SJSA1 (cell line): ENCODE results near the gene GAMT. TPM values are rescaled to one million over a fixed set of nuclear protein-coding genes. Genes with fewer than 3 reads are reported as not detected.
A peak's percentile ranks its signal among the peaks of the same experiment; 100 is the strongest.

Experiments used
- DNase-seq, 2 experiments: peaks; one replicate each; pipeline ENCODE4 v3.0.0-alpha.2; 2015 to 2020; ENCODE audit warnings: low spot score in 2 of 2, low read depth in 1 of 2
- H3K27ac ChIP-seq: fragments of 250-450 bp; sonication (Bioruptor Pico); 2 replicates; pipeline ENCODE4 v1.5.1; 2020; ENCODE audit warnings: mild to moderate bottlenecking, moderate library complexity
- H3K27me3 ChIP-seq: fragments of 250-450 bp; sonication (Bioruptor Pico); replicated peaks from 2 replicates; pipeline ENCODE4 v1.5.1; 2020; ENCODE audit warnings: mild to moderate bottlenecking, moderate library complexity
- H3K36me3 ChIP-seq: fragments of 250-450 bp; sonication (Bioruptor Pico); 2 replicates; pipeline ENCODE4 v1.5.1; 2020; ENCODE audit warnings: mild to moderate bottlenecking
- H3K4me1 ChIP-seq: fragments of 250-450 bp; sonication (Bioruptor Pico); replicated peaks from 2 replicates; pipeline ENCODE4 v1.6.1; 2021; ENCODE audit warnings: mild to moderate bottlenecking
- H3K4me3 ChIP-seq: fragments of 250-450 bp; sonication (Bioruptor Pico); 2 replicates; pipeline ENCODE4 v1.5.1; 2020; ENCODE audit warnings: mild to moderate bottlenecking
- H3K9me3 ChIP-seq: fragments of 250-450 bp; sonication (Bioruptor Pico); replicated peaks from 2 replicates; pipeline ENCODE4 v1.5.1; 2020; ENCODE audit warnings: mild to moderate bottlenecking
- total RNA-seq: library from RNA; depleted of rRNA; stranded (reverse); fragments of >200 nt; shearing (Covaris generic); gene quantifications from 2 replicates; pipeline ENCODE4 v1.2.3, GENCODE V29; 2014

The GAMT gene
- total RNA-seq, 1 experiment from 2014 or later = 35.8 TPM

DNA sequence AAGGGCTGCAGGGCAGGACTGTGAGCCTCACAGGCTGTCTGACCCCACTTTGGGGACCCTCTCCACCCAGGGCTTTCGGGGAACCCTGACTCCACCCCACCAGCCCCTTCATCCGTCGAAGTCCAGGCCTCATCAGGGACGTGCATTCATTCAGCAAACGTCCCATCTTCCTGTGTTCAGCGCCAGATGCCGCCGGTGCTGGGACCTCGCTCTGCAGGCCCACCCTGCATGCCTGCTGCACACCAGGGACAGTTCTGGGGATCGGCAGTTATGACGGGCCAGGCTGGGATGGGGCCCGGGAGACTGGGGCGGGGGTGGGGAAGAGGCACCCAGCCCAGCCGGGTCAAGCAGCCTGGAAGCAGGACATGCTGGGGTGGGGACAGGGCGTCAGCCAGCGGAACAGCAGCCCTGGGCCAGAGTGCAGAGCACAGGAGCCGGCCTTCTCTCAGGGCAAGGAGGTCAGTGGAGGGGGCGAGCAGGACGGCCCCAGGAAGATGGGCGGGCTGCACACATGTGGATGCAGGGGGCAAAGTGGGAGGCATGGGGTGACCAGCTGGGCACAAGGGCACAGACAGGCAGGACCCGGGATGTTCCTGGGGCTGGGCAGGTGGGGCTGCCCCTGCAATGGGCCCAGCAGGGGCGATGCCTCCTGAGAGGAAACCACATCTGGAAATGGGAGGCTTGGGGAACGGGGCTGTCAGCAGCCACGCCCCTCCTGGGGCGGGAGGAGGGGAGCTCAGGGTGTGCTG is 5.1 kb downstream of the GAMT start:
- peaks cover 29% of the 10 kb centered on the region for H3K36me3 ChIP-seq
- H3K9me3 ChIP-seq = no peaks in the 10 kb centered on the region
- H3K4me3 ChIP-seq = no peak overlapping the region
- no peak overlapping the region for H3K27ac ChIP-seq
- no peaks in the 10 kb centered on the region for H3K27me3 ChIP-seq
- H3K4me1 ChIP-seq = peaks cover 11% of the 10 kb centered on the region
- peak in 1 of 2 experiments; percentile 41 for DNase-seq

DNA sequence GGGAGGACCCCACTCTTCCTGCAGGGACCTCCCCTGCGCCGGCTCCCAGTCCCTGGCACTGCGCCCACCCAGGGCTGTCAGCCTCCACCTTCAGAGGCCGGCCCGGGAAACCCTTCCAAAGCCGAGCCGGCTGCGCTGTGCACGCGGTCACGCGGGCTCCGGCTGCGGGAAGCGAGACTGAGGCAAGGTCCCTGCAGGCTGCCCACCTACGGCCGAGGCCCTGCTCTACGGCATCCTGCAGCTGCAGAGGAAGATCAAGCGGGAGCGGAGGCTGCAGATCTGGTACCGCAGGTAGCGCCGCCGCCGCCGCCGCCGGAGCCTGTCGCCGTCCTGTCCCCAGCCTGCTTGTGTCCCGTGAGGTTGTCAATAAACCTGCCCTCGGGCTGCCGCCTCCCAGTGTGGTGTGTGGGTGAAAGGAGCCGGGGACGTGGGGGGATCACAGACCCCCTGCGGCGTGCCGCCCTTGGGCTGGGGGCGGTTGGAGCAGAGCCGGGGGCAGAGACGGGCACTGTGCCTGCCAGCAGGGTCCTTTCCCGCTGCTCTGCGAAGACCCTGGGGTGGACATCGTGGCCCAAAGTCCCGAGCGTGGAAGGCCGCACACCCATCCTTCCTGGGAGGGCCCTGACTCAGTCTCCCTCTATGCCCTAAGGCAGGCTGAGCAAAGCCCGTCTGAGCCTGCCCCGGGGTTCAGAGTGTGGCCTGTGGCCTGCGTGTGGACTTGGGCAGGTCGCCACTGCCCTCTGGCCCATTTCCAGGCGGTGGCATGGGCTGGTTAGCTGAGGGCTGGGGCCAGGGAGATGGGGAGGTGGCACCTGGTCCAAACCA is 5.9 kb downstream of the GAMT start:
- Histone ChIP-seq H3K4me1 (peaks cover 3% of the 10 kb centered on the region), H3K36me3 (peaks cover 34% of the 10 kb centered on the region), H3K4me3 (no peak overlapping the region), H3K27ac (no peak overlapping the region), H3K27me3 (no peaks in the 10 kb centered on the region), H3K9me3 (no peaks in the 10 kb centered on the region)
- DNase-seq = peak in 1 of 2 experiments; percentile 42

DNA sequence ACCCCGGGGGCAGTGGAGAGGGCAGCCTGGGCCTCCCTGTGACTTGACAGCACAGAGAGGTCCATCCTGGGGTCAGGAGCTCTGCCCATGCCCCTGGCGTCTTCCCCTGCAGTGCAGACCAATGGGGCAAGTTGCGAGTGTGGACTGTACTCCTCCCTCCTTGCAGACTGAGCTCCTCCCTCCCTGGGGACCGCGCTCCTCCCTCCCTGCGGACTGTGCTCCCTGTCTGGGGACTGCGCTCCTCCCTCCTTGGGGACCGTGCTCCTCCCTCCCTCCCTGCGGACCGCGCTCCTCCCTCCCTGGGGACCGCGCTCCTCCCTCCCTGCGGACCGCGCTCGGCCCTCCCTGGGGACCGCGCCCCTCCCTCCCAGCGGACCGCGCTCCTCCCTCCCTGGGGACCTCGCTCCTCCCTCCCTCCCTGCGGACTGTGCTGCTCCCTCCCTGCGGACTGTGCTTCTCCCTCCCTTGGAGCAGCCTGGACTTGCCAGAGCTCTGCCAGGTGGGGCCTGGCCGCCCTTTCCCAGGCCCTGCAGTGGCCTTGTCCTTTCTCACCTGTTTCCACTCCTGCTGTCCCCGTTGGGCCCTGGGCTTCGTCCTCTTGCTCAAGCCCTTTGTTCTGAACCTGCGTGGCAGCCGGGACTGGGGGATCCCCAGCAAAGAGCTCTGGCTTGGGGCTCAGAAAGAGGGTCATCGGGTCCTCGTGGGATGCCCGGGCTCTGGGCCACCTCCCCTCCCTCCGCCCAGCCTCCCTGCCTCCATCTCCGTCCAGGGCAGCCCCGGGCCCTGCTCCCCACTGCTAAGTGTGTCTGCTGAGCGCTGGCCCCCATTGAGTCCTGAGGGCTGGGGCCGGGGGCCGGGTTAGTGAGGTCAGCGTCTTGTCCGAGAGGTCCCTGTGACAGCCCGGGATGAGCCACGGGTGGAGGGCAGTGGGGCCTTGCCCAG is 6.8 kb downstream of the GAMT start:
- Histone ChIP-seq H3K36me3 (peaks cover 34% of the 10 kb centered on the region), H3K4me1 (no peaks in the 10 kb centered on the region), H3K9me3 (no peaks in the 10 kb centered on the region), H3K27me3 (no peaks in the 10 kb centered on the region), H3K4me3 (no peak overlapping the region), H3K27ac (no peak overlapping the region)
- DNase-seq = no peak

DNA sequence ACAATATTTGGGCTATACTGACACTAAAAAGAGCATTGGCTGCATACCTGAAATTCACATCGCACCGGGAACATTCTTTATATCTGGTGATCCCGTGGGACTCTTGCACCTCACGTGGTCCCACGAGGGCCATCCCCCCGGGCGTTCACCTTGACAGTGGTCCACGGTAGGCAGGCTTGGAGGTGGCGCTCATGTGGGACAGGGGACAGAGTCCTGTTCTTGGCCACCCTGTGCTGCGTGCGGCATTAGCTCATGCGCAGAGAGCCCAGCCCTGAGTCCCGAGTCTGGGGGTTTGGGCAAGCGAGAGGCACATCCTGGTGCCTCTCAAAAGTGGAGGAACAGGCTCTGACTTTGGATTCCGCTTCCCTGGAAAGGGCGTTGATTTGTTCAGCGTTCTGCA is 7.5 kb downstream of the GAMT start:
- no peak overlapping the region for H3K4me3 ChIP-seq
- H3K4me1 ChIP-seq = no peaks in the 10 kb centered on the region
- peaks cover 40% of the 10 kb centered on the region for H3K36me3 ChIP-seq
- no peak overlapping the region for H3K27ac ChIP-seq
- H3K9me3 ChIP-seq = no peaks in the 10 kb centered on the region
- no peaks in the 10 kb centered on the region for H3K27me3 ChIP-seq
- no peak for DNase-seq

DNA sequence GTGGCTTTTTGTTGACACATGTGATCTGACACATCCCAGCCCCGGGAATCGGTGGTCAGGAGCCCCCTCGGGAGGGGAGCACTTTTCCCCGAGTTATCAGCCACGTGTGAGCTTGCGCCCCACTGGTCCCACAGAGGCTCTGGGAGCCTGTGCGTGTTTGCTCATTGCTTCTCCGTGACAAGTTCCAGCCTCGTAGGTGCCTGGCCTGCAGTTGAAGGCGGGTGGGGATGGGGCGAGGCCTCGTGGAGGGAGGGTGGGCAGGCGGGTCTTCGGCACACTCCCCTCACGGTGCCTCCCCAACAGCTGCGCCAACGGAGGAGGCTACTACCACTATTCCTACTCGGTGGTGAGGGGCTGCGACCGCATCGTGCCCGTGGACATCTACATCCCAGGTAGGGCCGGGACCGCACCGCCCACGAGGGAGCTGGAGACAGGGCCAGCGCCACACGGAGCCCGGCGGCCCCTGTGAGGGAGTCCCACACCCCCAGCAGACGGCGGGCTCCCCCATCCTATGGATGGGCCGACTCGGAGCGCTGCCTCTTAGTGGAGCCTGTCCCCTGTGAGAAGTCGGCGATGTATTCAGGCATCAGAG is 8.3 kb downstream of the GAMT start:
- DNase-seq = no peak
- no peak overlapping the region for H3K4me3 ChIP-seq

DNA sequence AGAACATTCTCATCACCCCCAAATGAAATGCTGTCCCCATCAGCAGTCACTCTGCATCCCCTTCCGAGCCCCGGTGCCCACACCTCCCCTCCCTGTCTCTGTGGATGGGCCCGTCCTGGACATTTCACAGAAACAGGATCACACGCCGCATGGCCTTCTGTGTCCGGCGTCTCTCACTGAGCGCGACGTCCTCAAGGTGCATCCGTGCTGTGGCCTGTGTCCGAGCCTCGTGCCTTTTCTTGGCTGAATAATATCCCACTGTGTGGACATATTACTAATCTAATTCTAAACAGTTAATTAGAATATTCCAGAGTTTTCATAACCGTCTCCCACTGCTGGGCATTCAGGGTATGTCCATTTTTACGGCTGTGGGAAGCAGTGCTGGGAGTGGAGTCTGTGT is 8.9 kb downstream of the GAMT start:
- peaks cover 44% of the 10 kb centered on the region for H3K36me3 ChIP-seq
- H3K9me3 ChIP-seq = no peaks in the 10 kb centered on the region
- no peak overlapping the region for H3K27ac ChIP-seq
- H3K4me1 ChIP-seq = no peaks in the 10 kb centered on the region
- DNase-seq = no peak
- no peaks in the 10 kb centered on the region for H3K27me3 ChIP-seq
- no peak overlapping the region for H3K4me3 ChIP-seq

More for the DNA sequence above, 8.3 kb downstream of the GAMT start:
- H3K27me3 ChIP-seq = no peaks in the 10 kb centered on the region
- no peak overlapping the region for H3K27ac ChIP-seq
- no peaks in the 10 kb centered on the region for H3K4me1 ChIP-seq
- no peaks in the 10 kb centered on the region for H3K9me3 ChIP-seq
- H3K36me3 ChIP-seq = peaks cover 44% of the 10 kb centered on the region

DNA sequence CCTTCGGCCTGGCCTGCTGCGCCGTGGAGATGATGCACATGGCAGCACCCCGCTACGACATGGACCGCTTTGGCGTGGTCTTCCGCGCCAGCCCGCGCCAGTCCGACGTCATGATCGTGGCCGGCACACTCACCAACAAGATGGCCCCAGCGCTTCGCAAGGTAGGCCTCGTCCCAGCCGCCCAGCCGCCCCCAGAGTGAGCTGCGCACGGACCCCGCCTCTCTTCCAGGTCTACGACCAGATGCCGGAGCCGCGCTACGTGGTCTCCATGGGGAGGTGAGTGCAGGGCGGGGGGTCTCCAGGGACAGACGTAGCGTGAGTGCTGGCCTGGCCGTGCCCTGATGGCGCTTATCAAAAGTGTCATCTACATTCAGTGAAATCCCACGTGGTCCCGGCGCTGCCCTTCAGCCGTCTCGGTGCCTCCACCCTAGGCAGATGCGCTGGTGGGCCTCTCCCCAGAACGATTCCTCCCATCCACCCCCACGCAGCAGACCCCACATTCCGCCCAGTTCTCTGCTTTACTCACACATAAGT is 10.4 kb downstream of the GAMT start:
- Histone ChIP-seq H3K27ac (no peak overlapping the region), H3K9me3 (no peaks in the 10 kb centered on the region), H3K27me3 (no peaks in the 10 kb centered on the region), H3K4me1 (no peaks in the 10 kb centered on the region), H3K36me3 (peaks cover 44% of the 10 kb centered on the region), H3K4me3 (no peak overlapping the region)
- DNase-seq = peak in 1 of 2 experiments; percentile 44

DNA sequence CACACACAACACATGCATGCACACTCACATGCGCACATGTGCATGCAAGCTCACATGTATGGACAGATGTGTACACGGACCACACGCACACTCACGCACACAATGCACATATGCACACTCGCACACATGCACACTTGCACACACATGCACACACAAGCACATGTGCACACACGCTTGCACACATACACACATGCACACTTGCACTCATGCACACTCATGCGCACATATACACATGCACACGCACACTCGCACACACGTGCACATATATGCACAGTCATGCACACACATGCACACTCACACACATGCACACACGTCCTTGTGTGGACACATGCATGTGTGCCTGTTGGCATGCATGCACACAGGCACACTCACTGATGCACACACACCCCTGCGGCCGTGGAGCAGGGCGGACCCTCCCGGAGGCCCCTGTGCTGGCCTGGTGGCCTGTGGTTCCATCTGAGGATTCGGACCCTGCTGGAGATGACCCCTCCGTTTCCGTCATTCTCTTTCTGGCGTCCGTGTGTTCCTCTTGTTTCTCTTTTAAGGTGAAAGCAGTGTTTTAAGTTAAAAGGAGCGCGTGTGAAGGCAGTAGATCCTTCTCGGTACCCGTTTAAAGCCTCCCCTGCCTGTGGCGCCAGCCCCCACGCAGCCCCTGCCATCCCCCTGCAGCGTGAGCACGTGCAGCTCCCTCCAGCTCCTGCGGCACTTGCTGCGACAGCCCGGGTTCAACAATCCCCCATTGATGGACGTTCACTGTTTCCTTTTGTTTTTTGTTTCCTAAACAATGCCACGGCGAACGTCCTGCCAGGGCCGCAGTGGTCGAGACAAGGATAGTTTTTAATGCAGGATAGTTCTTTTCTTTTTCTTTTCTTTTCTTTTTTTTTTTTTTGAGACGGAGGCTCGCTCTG is 12.1 kb downstream of the GAMT start:
- no peaks in the 10 kb centered on the region for H3K9me3 ChIP-seq
- no peak for DNase-seq
- no peaks in the 10 kb centered on the region; the same call in 1 of the 2 replicates for H3K4me1 ChIP-seq
- H3K36me3 ChIP-seq = peaks cover 40% of the 10 kb centered on the region
- no peak overlapping the region for H3K27ac ChIP-seq
- H3K27me3 ChIP-seq = no peaks in the 10 kb centered on the region
- no peak overlapping the region for H3K4me3 ChIP-seq

DNA sequence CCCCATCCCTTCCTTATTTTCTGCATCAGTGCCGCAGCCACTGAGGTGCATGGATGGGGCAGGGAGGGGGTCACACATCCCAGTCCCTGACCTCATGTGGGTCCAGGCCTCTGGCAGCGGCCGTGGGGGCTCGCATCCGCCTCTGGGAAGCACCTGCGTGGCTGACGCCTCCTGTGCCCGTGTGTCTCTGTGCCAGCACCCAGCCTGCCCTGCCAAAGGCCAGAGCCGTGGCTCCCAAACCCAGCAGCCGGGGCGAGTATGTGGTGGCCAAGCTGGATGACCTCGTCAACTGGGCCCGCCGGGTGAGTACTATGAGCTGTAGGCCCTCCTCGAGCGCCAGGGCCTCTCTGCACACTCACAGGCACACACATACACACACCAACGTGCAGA is 12.7 kb downstream of the GAMT start:
- DNase-seq = no peak
- H3K27ac ChIP-seq = no peak overlapping the region
- H3K27me3 ChIP-seq = no peaks in the 10 kb centered on the region
- H3K4me3 ChIP-seq = no peak overlapping the region
- H3K9me3 ChIP-seq = no peaks in the 10 kb centered on the region
- peaks cover 38% of the 10 kb centered on the region for H3K36me3 ChIP-seq
- H3K4me1 ChIP-seq = no peaks in the 10 kb centered on the region; the same call in 1 of the 2 replicates

DNA sequence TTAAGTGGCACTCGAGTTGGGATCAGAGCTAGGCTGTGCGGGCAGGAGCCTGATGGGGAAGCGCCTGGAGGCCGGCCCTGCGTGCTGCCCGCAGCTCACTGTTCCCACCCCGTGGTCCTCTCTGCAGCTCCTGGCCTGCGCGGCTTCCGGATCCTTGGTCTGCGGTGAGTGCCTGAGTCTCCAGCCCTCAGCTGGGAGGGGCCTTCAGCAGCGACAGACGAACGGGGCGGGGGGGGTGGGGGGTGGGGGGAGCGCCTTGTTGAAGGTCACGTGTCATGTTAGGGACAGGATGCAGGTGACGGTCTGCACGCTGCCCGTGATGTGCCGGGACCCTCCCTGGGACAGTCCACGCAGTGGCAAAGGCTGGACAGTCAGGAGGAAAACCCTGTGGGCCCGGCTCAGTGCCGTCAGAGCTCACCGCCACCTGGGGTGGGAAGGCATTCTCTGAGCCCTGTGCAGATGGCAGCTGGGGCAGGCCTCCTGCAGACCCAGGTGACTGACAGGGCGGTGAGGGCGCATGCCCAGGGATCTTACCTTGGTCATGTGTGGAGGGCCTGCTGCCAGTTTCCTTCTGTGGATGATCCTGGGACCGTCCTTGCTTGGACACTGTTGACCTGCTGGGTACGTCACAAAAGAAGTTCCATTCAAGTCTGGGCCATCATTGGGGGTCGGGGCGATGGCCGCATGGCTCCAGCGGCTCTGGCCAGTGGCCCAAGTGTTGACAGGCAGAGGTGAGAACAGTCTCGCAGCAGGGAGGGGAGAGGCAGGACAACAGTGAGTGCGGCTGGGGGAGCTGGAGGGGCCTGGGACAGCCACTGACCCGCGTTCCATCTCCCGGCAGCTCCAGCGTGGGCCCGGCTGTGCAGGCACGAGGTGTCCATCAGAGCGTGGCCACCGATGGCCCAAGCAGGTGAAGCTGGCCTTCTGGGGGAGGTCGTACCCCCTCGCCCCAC is 13.4 kb downstream of the GAMT start:
- H3K36me3 ChIP-seq = peaks cover 35% of the 10 kb centered on the region
- no peaks in the 10 kb centered on the region for H3K27me3 ChIP-seq
- no peaks in the 10 kb centered on the region; the same call in 1 of the 2 replicates for H3K4me1 ChIP-seq
- peak in 1 of 2 experiments; percentile 44 for DNase-seq
- no peak overlapping the region for H3K27ac ChIP-seq
- H3K9me3 ChIP-seq = no peaks in the 10 kb centered on the region
- H3K4me3 ChIP-seq = no peak overlapping the region

DNA sequence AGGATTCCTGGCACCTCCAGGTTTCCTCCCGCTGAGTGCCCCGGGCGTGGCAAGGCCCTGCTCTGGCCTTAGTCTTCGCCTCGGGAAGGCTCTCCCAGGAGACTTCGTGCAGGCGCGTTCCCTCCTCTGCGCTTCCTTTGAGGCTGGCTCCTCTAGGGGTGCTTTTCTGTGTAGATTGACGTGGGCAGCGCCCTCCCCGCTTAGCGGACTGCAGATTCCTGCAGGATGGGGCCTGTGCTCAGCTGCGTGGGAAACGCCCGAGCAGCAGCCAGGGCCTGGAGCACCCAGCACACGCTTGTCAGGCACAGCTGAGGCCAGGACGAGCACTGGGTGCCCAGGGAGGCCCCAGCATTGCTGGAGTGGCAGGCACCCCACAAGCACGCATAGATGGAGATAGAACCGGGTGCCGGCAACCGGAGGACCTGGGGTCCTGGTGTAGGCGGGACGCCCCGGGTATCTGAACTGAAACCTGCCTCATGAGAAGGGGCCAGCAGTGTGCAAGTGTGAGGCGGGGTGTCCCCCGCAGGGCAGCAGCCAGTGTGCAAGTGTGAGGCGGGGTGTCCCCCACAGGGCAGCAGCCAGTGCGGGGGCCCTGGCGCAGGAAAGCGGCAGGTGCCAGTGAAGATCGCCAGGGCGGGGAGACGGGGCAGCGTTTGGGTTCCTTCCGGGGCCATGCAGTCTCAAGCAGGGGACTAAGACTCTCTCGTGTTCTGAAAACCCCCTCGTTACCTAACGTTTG is 14.2 kb downstream of the GAMT start:
- no peaks in the 10 kb centered on the region for H3K27me3 ChIP-seq
- no peaks in the 10 kb centered on the region; the same call in 1 of the 2 replicates for H3K4me1 ChIP-seq
- peaks cover 29% of the 10 kb centered on the region for H3K36me3 ChIP-seq
- no peak overlapping the region for H3K27ac ChIP-seq
- H3K9me3 ChIP-seq = no peaks in the 10 kb centered on the region
- no peak overlapping the region for H3K4me3 ChIP-seq
- no peak for DNase-seq
